H1 (cell line): ENCODE measurements around the gene IMPDH1. TPM values are rescaled to one million over a fixed set of nuclear protein-coding genes. Genes with fewer than 3 reads are reported as not detected.

Experiments used
- ASH2L ChIP-seq: fragments of 200-600, 300-600 bp; sonication (generic); IDR thresholded peaks from one replicate; pipeline ENCODE4 v1.7.1; 2017; ENCODE audit warnings: low read length
- BCL11A ChIP-seq, 2 experiments: IDR thresholded peaks; one replicate each; pipeline ENCODE4 v1.6.1; 2011; ENCODE audit warnings: low read depth in 2 of 2, low read length in 2 of 2, mild to moderate bottlenecking in 2 of 2
- CBX8 ChIP-seq: fragments of 300-800, 300-1000 bp; sonication (generic); IDR thresholded peaks from 2 replicates; pipeline ENCODE4 v1.7.1; 2016; ENCODE audit warnings: low read depth, low read length, borderline replicate concordance
- CHD2 ChIP-seq: IDR thresholded peaks from 2 replicates; pipeline ENCODE4 v1.6.1; 2012; ENCODE audit warnings: low read length, improper control_type of control experiment
- EGR1 ChIP-seq: IDR thresholded peaks from 2 replicates; pipeline ENCODE4 v1.6.1; 2011; ENCODE audit warnings: low read depth, low read length, borderline replicate concordance
- GABPA ChIP-seq: IDR thresholded peaks from 2 replicates; pipeline ENCODE4 v1.6.1; 2011; ENCODE audit warnings: mild to moderate bottlenecking, low read length, moderate library complexity, borderline replicate concordance; ENCODE audit not compliant: insufficient read depth
- HDAC2 ChIP-seq, 2 experiments: fragments of 300-600 bp in 1 of 2; sonication (generic) in 1 of 2; IDR thresholded peaks; 2 replicates each; pipeline ENCODE4 v1.6.1; 2011 to 2012; ENCODE audit warnings: low read depth in 2 of 2, low read length in 2 of 2, mild to moderate bottlenecking in 2 of 2, moderate library complexity in 2 of 2, borderline replicate concordance in 1 of 2, inconsistent platforms in 1 of 2
- JUN ChIP-seq: IDR thresholded peaks from 2 replicates; pipeline ENCODE4 v1.6.1; 2011; ENCODE audit warnings: low read depth, mild to moderate bottlenecking, improper control_type of control experiment, low read length
- KDM4A ChIP-seq: IDR thresholded peaks from one replicate; pipeline ENCODE4 v1.7.1; 2012; ENCODE audit warnings: low read depth, mild to moderate bottlenecking, moderate library complexity, low read length, inconsistent platforms; ENCODE audit not compliant: severe bottlenecking
- KDM5A ChIP-seq: fragments of 200-600 bp; IDR thresholded peaks from 2 replicates; pipeline ENCODE4 v1.7.1; 2012; ENCODE audit warnings: mild to moderate bottlenecking, low read length, inconsistent platforms, mixed read lengths
- NANOG ChIP-seq: IDR thresholded peaks from 2 replicates; pipeline ENCODE4 v1.6.1; 2011; ENCODE audit warnings: low read length, low read depth, mild to moderate bottlenecking, inconsistent platforms; ENCODE audit not compliant: insufficient read depth, poor library complexity, severe bottlenecking
- PHF8 ChIP-seq: fragments of 200-600 bp; sonication (generic); conservative IDR thresholded peaks from 2 replicates; pipeline ENCODE4 v1.7.1; 2012; ENCODE audit warnings: low read depth, mild to moderate bottlenecking, inconsistent platforms, low read length, moderate library complexity
- POLR2AphosphoS5 ChIP-seq: IDR thresholded peaks from 2 replicates; pipeline ENCODE4 v1.6.1; 2011; ENCODE audit warnings: low read depth, low read length
- POU5F1 ChIP-seq: IDR thresholded peaks from 2 replicates; pipeline ENCODE4 v1.6.1; 2011; ENCODE audit warnings: low read depth, mild to moderate bottlenecking, low read length, moderate library complexity
- RFX5 ChIP-seq: IDR thresholded peaks from 2 replicates; pipeline ENCODE4 v1.6.1; 2011; ENCODE audit warnings: low read depth, low read length, improper control_type of control experiment, borderline replicate concordance
- SIN3A ChIP-seq, 2 experiments: IDR thresholded peaks in 1 of 2; conservative IDR thresholded peaks in 1 of 2; 2 replicates each; pipeline ENCODE4 v1.6.1; 2011 to 2012; ENCODE audit warnings: low read length in 2 of 2, improper control_type of control experiment in 1 of 2, low read depth in 1 of 2, mild to moderate bottlenecking in 1 of 2
- SIRT6 ChIP-seq: IDR thresholded peaks from one replicate; pipeline ENCODE4 v1.7.1; 2012; ENCODE audit warnings: low read length, inconsistent platforms
- SRF ChIP-seq: IDR thresholded peaks from 2 replicates; pipeline ENCODE4 v1.6.1; 2011; ENCODE audit warnings: mild to moderate bottlenecking, low read depth, low read length, moderate library complexity
- TAF1 ChIP-seq: IDR thresholded peaks from 2 replicates; pipeline ENCODE4 v1.6.1; 2011; ENCODE audit warnings: mild to moderate bottlenecking, low read depth, low read length
- TAF7 ChIP-seq: optimal IDR thresholded peaks from 2 replicates; pipeline ENCODE3; 2011; ENCODE audit warnings: low read depth, mild to moderate bottlenecking, inconsistent platforms, low read length, moderate library complexity, borderline replicate concordance
- TBP ChIP-seq: IDR thresholded peaks from 2 replicates; pipeline ENCODE4 v1.6.1; 2011; ENCODE audit warnings: low read depth, low read length, improper control_type of control experiment
- TCF12 ChIP-seq: IDR thresholded peaks from 2 replicates; pipeline ENCODE4 v1.6.1; 2011; ENCODE audit warnings: low read depth, mild to moderate bottlenecking, low read length
- YY1 ChIP-seq: IDR thresholded peaks from 2 replicates; pipeline ENCODE4 v1.6.1; 2011; ENCODE audit warnings: low read depth, mild to moderate bottlenecking, low read length
- ZNF274 ChIP-seq: IDR thresholded peaks from 2 replicates; pipeline ENCODE4 v1.7.0; 2012; ENCODE audit warnings: low read length, borderline replicate concordance; ENCODE audit errors: extremely low read depth
- polyA plus RNA-seq, 7 experiments: library from polyadenylated mRNA; depleted of rRNA in 3 of 7; stranded (reverse) in 5 of 7; unstranded in 2 of 7; fragments of >200 nt in 5 of 7; fragments of 200-250 nt in 2 of 7; gene quantifications; 1 replicate in 5 of 7; 2 replicates in 1 of 7; 4 replicates in 1 of 7; pipeline versions ENCODE4 v1.2.1 to v1.2.3, GENCODE V29; 2011 to 2013; ENCODE audit warnings: missing spikeins in 2 of 7, mixed read lengths in 2 of 7
- total RNA-seq: library from RNA; stranded (reverse); fragmentation: NEBNext Ultra II Directional; extraction: Animal tissue kit (Norgen Biotek cat#: 25700); gene quantifications from 2 replicates; pipeline ENCODE4 v1.2.1, GENCODE V29; 2021

IMPDH1 gene
- total and polyA plus RNA-seq, 2 of the 8 experiments (the other 6 are each of a cell fraction or from before 2014, with no cell fraction given) = 45.8 TPM

DNA sequence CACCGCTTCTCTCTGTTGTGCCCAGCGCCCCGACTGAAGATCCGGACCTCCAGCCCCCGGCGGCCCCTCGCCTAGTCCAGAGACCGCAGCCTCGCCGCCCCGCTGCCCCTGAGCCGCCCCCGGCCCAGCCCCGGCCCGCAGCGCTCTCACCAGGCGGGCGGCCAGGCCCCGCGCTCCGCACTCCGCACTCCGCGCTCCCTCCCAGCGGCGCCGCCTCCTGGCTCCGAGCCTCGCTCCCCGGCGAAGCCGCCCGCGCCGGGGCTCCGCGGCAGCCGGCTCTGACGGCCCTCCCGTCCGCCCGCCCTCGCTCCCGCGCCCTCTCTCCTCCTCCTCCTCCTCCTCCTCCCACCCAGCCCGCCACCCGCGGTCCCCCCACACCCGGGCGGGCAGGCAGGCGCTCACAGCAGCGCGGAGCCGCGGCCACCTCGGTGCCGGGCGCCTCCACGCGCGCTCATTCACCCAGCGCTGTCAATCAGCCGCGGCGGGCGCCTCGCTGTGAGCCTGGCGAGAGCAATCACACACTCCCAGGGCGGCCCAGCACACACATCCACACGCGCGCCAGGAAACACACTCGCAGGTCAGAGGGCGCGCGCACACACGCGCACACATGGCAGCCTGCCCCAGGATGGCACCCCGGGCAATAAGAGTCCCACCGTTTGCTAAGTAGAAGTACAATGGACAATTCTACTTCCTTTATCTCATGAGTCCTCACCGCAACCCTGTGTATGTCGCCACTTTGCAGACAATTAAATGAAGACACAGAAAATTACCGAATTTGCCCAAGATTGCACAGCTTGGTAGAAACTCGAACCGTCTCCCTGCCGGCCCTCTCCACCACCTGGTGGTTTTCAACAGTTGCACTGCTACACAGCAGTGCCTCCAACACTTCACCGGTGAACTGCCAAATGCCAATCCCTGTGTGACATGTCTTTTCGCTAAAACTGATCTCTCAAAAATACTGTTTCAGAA, 48.1 kb downstream of the IMPDH1 start, which contains the start of gene PRRT4 (continued):
- TF ChIP-seq CBX8 (no peak), ZNF274 (no peak), POLR2AphosphoS5 (no peak), KDM5A (no peak), TBP (no peak), SRF (no peak), KDM4A (peak; percentile 19), SIN3A (conservative IDR thresholded peaks at IDR 0.05 in 1 of 2, IDR thresholded peaks at IDR 0.05 in 1 of 2; ENCODE audit: low read depth in 1 of 2, low read length in 2 of 2) (no peak), TCF12 (no peak), SIRT6 (no peak), EGR1 (no peak), TAF1 (0 out of 2 replicates have a peak, but pooled peaks have one; percentile 27), PHF8 (no peak), POU5F1 (no peak), HDAC2 (IDR thresholded peaks at IDR 0.05; ENCODE audit: borderline replicate concordance in 1 of 2, low read depth in 2 of 2, low read length in 2 of 2) (no peak), BCL11A (IDR thresholded peaks at IDR 0.05; ENCODE audit: low read depth in 2 of 2, low read length in 2 of 2) (no peak), CHD2 (no peak), NANOG (no peak), RFX5 (no peak), JUN (no peak), YY1 (no peak), TAF7 (no peak), GABPA (0 out of 2 replicates have a peak, but pooled peaks have one; percentile 10), ASH2L (no peak)
